Calu3 (cell line): ENCODE data around the gene HIPK1. TPM values are rescaled to one million over a fixed set of nuclear protein-coding genes. Genes with fewer than 3 reads are reported as not detected.

Experiments used
- BruUV-seq: library from RNA; stranded (reverse); fragments of 400-500 nt; replicated peaks from 2 replicates; lab custom pipeline; 2021; lab: Mats Ljungman, UMichigan
- CTCF ChIA-PET: fragments of 300-600 bp; sonication (Branson Sonifier 250); formaldehyde crosslinking; loops from one replicate; lab custom pipeline; 2022; ENCODE audit warnings: antibody characterized with exemption; lab: Charles Lee
- DNase-seq: peaks from one replicate; pipeline ENCODE4 v3.0.0; 2022
- H3K27ac Mint-ChIP-seq: one replicate; pipeline ENCODE4 v1.8.0; 2022; ENCODE audit warnings: mixed read lengths; ENCODE audit not compliant: unreplicated experiment
- H3K27me3 Mint-ChIP-seq: one replicate; pipeline ENCODE4 v1.8.0; 2022; ENCODE audit warnings: mixed read lengths; ENCODE audit not compliant: unreplicated experiment
- H3K36me3 Mint-ChIP-seq: one replicate; pipeline ENCODE4 v1.8.0; 2022; ENCODE audit warnings: mild to moderate bottlenecking, moderate library complexity, mixed read lengths; ENCODE audit not compliant: insufficient read depth, unreplicated experiment
- H3K4me1 Mint-ChIP-seq: one replicate; pipeline ENCODE4 v1.8.0; 2022; ENCODE audit warnings: mild to moderate bottlenecking, low read depth, mixed read lengths; ENCODE audit not compliant: unreplicated experiment
- H3K4me3 Mint-ChIP-seq: one replicate; pipeline ENCODE4 v1.8.0; 2022; ENCODE audit warnings: mild to moderate bottlenecking, low read depth, moderate library complexity, mixed read lengths; ENCODE audit not compliant: unreplicated experiment
- H3K9me3 Mint-ChIP-seq: one replicate; pipeline ENCODE4 v1.8.0; 2022; ENCODE audit warnings: low read depth, mixed read lengths; ENCODE audit not compliant: unreplicated experiment
- CTCF ChIP-seq: fragments of 200-600 bp; IDR thresholded peaks from one replicate; pipeline ENCODE4 v1.8.0; 2022; ENCODE audit warnings: antibody characterized with exemption; ENCODE audit not compliant: unreplicated experiment
- intact Hi-C: fragments of 100-400 bp; cut with micrococcal nuclease; formaldehyde crosslinking; loops from one replicate; pipeline ENCODE4 v1.10.0; 2022; ENCODE audit not compliant: unreplicated experiment
- total RNA-seq: library from RNA; stranded (reverse); gene quantifications from 2 replicates; pipeline ENCODE4 v1.2.3, GENCODE V29; 2022

The HIPK1 gene
- total RNA-seq, 1 experiment from 2014 or later, result 42.7 TPM

- CTCF ChIA-PET, result interaction anchor here (0.5 to 1.6 kb wide), 4 partner anchors 17 to 772 kb away, joined by 3 to 4 read pairs (median 3); partner anchors contain the start of gene AP4B1
- Mint-ChIP-seq H3K4me1 (peaks cover 20% of the 10 kb centered on the region), H3K4me3 (peak within 1 kb of the TSS; percentile 77), H3K9me3 (no peaks in the 10 kb centered on the region), H3K27me3 (no peaks in the 10 kb centered on the region), H3K27ac (peak within 1 kb of the TSS; percentile 87), H3K36me3 (peaks cover 14% of the 10 kb centered on the region)
- intact Hi-C loops, result loop anchor here (1.0 to 5.0 kb wide), 2 partner anchors 41 to 50 kb away; no protein-coding TSS in a partner anchor
- peak; percentile 14 for DNase-seq
- BruUV-seq, result no TSS peak
- no peak for TF ChIP-seq CTCF
These were observed 41.5 kb upstream of the HIPK1 start, which contains the start of gene BCL2L15 for GRCh38 chr1:113887402-113888175. BCL2L15 (minus strand) TSS chr1:113887581; CDS start chr1:113887375, 206 bp downstream.

GRCh38 chr1:113890816-113891215, 38.3 kb upstream of the HIPK1 start:
- no peak overlapping the region for H3K27ac Mint-ChIP-seq
- H3K9me3 Mint-ChIP-seq, result no peaks in the 10 kb centered on the region
- H3K4me3 Mint-ChIP-seq, result no peak overlapping the region
- no peaks in the 10 kb centered on the region for H3K27me3 Mint-ChIP-seq
- peaks cover 20% of the 10 kb centered on the region for H3K4me1 Mint-ChIP-seq
- CTCF ChIA-PET, result no interaction called here
- no peak for DNase-seq
- no TSS peak for BruUV-seq
- TF ChIP-seq CTCF, result no peak
- intact Hi-C loops, result no loop called here
- H3K36me3 Mint-ChIP-seq, result peaks cover 14% of the 10 kb centered on the region

GRCh38 chr1:113891631-113892220, 37.4 kb upstream of the HIPK1 start:
- Mint-ChIP-seq H3K27me3 (no peaks in the 10 kb centered on the region), H3K36me3 (peaks cover 8% of the 10 kb centered on the region), H3K27ac (no peak overlapping the region), H3K4me3 (no peak overlapping the region), H3K4me1 (peaks cover 20% of the 10 kb centered on the region), H3K9me3 (no peaks in the 10 kb centered on the region)
- TF ChIP-seq CTCF, result no peak
- intact Hi-C loops, result no loop called here
- DNase-seq, result no peak
- BruUV-seq, result no TSS peak
- CTCF ChIA-PET, result interaction anchor here (0.6 kb wide), 1 partner anchor 1824 kb away, joined by 3 read pairs; no protein-coding TSS in a partner anchor

- no peak for TF ChIP-seq CTCF
- H3K27me3 Mint-ChIP-seq, result no peaks in the 10 kb centered on the region
These were observed 35.9 kb upstream of the HIPK1 start for GRCh38 chr1:113893267-113893666.

More at GRCh38 chr1:113893267-113893666, 35.9 kb upstream of the HIPK1 start:
- Mint-ChIP-seq H3K27ac (no peak overlapping the region), H3K4me3 (no peak overlapping the region), H3K4me1 (peaks cover 9% of the 10 kb centered on the region), H3K36me3 (no peaks in the 10 kb centered on the region), H3K9me3 (no peaks in the 10 kb centered on the region)
- CTCF ChIA-PET, result interaction anchor here (0.6 kb wide), 1 partner anchor 133 kb away, joined by 9 read pairs; no protein-coding TSS in a partner anchor
- BruUV-seq, result no TSS peak
- no peak for DNase-seq
- intact Hi-C loops, result no loop called here
